ENCODE results near the gene SV2B.

Gene SV2B

GRCh38 chr15:91329914-91330313, 229.9 kb downstream of the SV2B start:
- H3K27ac ChIP-seq (ENCODE audit: extremely low read depth, low read depth, low read length), result no peak overlapping the region
- POLR2A ChIA-PET, result no interaction called here
- no peaks in the 10 kb centered on the region for H3K4me1 ChIP-seq (ENCODE audit: control insufficient read depth, insufficient read depth, low read length)
- CTCF ChIA-PET, result no interaction called here
- H3K36me3 ChIP-seq (ENCODE audit: control insufficient read depth in 2 of 2, insufficient read depth in 1 of 2, low read length in 2 of 2), result no peaks in the 10 kb centered on the region
- no peak for TF ChIP-seq ZNF184 (tag by site-specific recombination; IDR thresholded peaks at IDR 0.05)
- TF ChIP-seq ELK4 (IDR thresholded peaks at IDR 0.05; ENCODE audit: borderline replicate concordance, low read depth, low read length), result no peak
- TF ChIP-seq ZNF280C (tag by site-specific recombination; IDR thresholded peaks at IDR 0.05), result no peak
- no peak overlapping the region for H3K4me3 ChIP-seq (ENCODE audit: low read depth, low read length)
- no peaks in the 10 kb centered on the region for H3K9me3 ChIP-seq (ENCODE audit: control insufficient read depth, insufficient read depth, low read depth, low read length)

- ChIA-PET POLR2A (no interaction called here), CTCF (interaction anchor here (0.7 to 1.4 kb wide), 6 partner anchors 9 to 744 kb away, joined by 3 to 5 read pairs (median 4); no protein-coding TSS in a partner anchor)
- no peak overlapping the region for H3K27ac ChIP-seq (ENCODE audit: extremely low read depth, low read depth, low read length)
- H3K9me3 ChIP-seq (ENCODE audit: control insufficient read depth, insufficient read depth, low read depth, low read length), result no peaks in the 10 kb centered on the region
- H3K36me3 ChIP-seq (ENCODE audit: control insufficient read depth in 2 of 2, insufficient read depth in 1 of 2, low read length in 2 of 2), result no peaks in the 10 kb centered on the region
- TF ChIP-seq ZEB2 (tag by site-specific recombination; IDR thresholded peaks at IDR 0.05) (no peak), ZNF530 (tag by site-specific recombination; IDR thresholded peaks at IDR 0.05; ENCODE audit: low read depth) (no peak), TCF7L2 (IDR thresholded peaks at IDR 0.05; ENCODE audit: borderline replicate concordance, low read depth, low read length) (no peak), ZNF449 (tag by site-specific recombination; IDR thresholded peaks at IDR 0.05) (no peak), PATZ1 (tag by site-specific recombination; IDR thresholded peaks at IDR 0.05) (no peak), ZNF416 (tag by site-specific recombination; IDR thresholded peaks at IDR 0.05) (no peak), YY1 (tag by site-specific recombination; IDR thresholded peaks at IDR 0.05) (no peak)
- H3K4me1 ChIP-seq (ENCODE audit: control insufficient read depth, insufficient read depth, low read length), result no peaks in the 10 kb centered on the region
- H3K4me3 ChIP-seq (ENCODE audit: low read depth, low read length), result no peak overlapping the region
Observed at GRCh38 chr15:91331581-91331980, 231.5 kb downstream of the SV2B start.

GRCh38 chr15:91335702-91336101, 235.6 kb downstream of the SV2B start:
- no peaks in the 10 kb centered on the region for H3K4me1 ChIP-seq (ENCODE audit: control insufficient read depth, insufficient read depth, low read length)
- no peaks in the 10 kb centered on the region for H3K9me3 ChIP-seq (ENCODE audit: control insufficient read depth, insufficient read depth, low read depth, low read length)
- no peak for TF ChIP-seq ZFP3 (tag by site-specific recombination; IDR thresholded peaks at IDR 0.05; ENCODE audit: low read depth)
- TF ChIP-seq ZFP41 (tag by site-specific recombination; IDR thresholded peaks at IDR 0.05; ENCODE audit: borderline replicate concordance), result no peak
- no peak for TF ChIP-seq ZSCAN16 (tag by site-specific recombination; IDR thresholded peaks at IDR 0.05)
- no peak for TF ChIP-seq ZNF398 (tag by site-specific recombination; IDR thresholded peaks at IDR 0.05)
- no peak for TF ChIP-seq ZFP69B (tag by site-specific recombination; IDR thresholded peaks at IDR 0.05)
- TF ChIP-seq ZBTB20 (tag by site-specific recombination; IDR thresholded peaks at IDR 0.05), result no peak
- TF ChIP-seq ZBTB44 (tag by site-specific recombination; IDR thresholded peaks at IDR 0.05), result no peak
- H3K27ac ChIP-seq (ENCODE audit: extremely low read depth, low read depth, low read length), result no peak overlapping the region
- no peaks in the 10 kb centered on the region for H3K36me3 ChIP-seq (ENCODE audit: control insufficient read depth in 2 of 2, insufficient read depth in 1 of 2, low read length in 2 of 2)
- CTCF ChIA-PET, result interaction anchor here (0.6 to 1.7 kb wide), 2 partner anchors 33 to 202 kb away, joined by 3 to 4 read pairs; no protein-coding TSS in a partner anchor
- POLR2A ChIA-PET, result no interaction called here
- no peak overlapping the region for H3K4me3 ChIP-seq (ENCODE audit: low read depth, low read length)
